Putamen (tissue), 1 donor: ENCODE data around the gene PRKD1.
"Not testable (repeated sequence)": the region's sequence is repeated elsewhere in the genome, so short reads cannot be mapped to it uniquely, and the experiment has no call there.

Experiments
- DNase-seq: peaks from one replicate; pipeline ENCODE4 v3.0.0-alpha.2; 2016; ENCODE audit warnings: low spot score

PRKD1 gene

GRCh38 chr14:29900609-29901350 is 26.9 kb downstream of the PRKD1 start:
- DNase-seq, result no peak

GRCh38 chr14:29898470-29898869 is 29.2 kb downstream of the PRKD1 start:
- no peak for DNase-seq

DNA sequence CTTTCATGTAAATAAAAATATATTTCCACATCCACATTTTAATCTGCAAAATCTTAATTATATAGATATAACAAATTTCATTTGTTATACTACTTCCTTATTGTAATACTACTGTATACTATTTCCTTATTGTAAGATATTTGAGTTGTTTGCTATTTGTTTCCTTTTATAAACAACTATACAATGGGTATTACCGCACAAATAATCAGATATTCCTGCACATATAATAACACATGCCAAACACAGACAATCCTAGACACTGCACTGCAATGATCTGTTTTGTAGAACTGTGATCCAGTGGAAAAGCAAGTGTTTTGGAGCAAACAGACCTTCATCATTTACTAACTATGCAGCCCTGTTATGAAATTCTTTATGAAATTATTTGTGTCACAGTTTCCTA is 30.5 kb downstream of the PRKD1 start:
- DNase-seq, result no peak

- no peak for DNase-seq
Observed at GRCh38 chr14:29896354-29896821, 31.3 kb downstream of the PRKD1 start.

DNA sequence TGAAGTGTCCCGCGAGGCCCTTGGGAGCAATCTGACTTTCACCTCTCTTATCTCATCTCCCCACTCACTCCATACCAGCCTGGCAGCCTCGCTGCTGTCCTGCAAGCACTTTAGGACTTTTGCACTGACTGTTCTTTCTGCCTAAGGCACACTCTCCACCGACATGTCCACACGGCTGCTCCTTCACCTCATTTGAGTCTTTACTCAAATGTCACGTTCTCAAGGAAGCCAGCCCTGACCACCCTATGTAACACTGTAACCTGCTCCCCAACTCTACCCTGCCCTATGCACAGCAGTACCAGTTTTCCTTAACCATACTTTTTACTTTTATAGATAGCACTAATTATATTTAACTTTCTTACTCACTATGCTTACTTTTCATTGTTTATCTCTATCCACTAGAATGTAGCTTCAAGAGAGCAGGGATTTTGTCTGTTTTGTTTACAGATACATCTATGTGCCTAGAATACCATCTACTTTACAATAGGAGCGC is 32.0 kb downstream of the PRKD1 start:
- DNase-seq, result no peak

GRCh38 chr14:29893989-29894388 is 33.7 kb downstream of the PRKD1 start:
- DNase-seq, result peak; percentile 47

DNA sequence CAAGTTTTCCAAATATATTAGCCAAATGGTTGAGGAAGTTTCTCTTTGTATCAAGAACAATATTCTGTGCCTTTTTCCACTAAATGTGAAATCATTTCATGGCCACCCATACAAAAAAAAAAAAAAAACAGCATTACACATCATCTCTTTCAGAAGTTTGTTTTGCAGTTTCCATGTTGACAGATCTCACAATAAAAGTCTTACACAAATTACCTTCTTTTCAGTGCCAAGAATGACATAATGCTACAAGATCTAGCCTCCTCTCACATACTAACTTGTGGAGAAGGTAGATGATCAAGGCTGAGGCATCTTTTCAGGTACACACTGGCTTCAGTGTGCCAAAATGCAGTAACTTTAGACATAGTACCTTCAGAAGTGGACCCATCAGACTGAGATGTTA is 35.3 kb downstream of the PRKD1 start:
- no peak for DNase-seq

GRCh38 chr14:29885988-29886387 is 41.7 kb downstream of the PRKD1 start:
- no peak for DNase-seq

DNA sequence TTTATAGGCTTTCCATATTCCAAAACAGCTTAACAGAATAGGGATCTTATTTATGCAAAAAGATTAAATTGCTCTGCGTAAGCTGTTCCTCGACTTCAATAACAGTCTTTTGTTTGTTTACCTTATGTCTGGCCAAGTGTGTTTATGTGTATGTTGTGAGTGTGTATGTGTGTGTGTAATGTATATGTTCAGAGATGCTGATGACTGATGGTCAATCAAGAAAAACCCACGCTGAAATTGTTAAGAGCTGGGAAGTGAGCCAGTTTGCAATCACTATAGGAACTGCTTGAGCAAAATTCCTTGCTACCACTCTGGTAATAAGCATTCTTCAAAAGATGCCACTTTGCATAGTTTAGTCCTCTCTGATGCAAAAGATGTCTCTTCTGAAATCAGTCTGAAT is 59.6 kb downstream of the PRKD1 start:
- DNase-seq, result no peak

- DNase-seq, result no peak
Observed at GRCh38 chr14:29865299-29865698, 62.3 kb downstream of the PRKD1 start.

GRCh38 chr14:29861996-29862395 is 65.7 kb downstream of the PRKD1 start:
- no peak for DNase-seq

- DNase-seq, result no peak
Observed at GRCh38 chr14:29858299-29858698, 69.3 kb downstream of the PRKD1 start.

GRCh38 chr14:29857551-29857950 is 70.1 kb downstream of the PRKD1 start:
- DNase-seq, result no peak

DNA sequence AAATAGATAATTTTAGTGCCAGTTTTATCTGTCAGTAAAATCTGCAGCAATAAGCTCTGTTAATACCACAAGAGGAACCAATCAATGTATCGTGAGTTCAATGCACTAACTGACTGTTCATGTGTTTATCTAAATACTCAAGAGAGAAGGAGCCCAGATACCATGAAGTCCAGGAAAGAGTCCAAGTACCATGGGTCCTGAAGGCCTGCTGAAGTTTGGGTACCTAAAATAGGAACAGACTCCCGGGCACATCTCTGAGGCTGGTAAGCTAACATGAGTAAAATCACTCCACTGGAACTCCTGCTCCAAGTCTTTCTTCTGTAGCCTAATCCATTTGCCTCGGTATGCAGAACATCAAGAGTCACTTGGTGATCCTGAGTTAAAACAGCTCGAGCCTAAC is 71.1 kb downstream of the PRKD1 start:
- DNase-seq, result no peak

DNA sequence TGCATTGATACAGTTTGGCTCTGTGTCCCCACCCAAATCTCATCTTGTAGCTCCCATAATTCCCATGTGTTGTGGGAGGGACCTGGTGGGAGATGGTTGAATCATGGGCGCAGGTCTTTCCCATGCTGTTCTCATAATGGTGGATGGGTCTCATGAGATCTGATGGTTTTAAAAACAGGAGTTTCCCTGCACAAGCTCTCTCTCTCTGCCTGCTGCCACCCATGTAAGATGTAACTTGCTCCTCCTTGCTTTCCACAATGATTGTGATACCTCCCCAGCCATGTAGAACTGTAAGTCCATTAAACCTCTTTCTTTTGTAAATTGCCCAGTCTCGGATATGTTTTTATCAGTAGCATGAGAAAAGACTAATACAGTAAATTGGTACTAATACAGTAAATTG is 74.0 kb downstream of the PRKD1 start:
- DNase-seq, result not testable (repeated sequence)

GRCh38 chr14:29853272-29853671 is 74.4 kb downstream of the PRKD1 start:
- DNase-seq, result no peak

DNA sequence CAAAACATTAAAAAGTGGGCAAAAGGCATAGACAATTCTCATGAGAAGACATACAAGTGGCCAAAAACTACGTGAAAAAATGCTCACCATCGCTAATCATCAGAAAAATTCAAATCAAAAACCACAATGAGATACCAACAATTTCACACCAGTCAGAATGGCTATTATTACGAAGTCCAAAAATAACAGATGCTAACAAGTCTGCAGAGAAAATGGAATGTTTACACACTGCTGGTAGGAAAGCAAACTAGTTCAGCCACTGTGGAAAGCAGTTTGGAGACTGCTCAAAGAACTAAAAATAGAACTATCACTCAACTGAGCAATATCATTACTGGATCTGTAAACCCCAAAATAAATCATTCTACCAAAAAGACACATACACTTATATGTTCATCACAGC is 76.2 kb downstream of the PRKD1 start:
- no peak for DNase-seq

GRCh38 chr14:29847056-29847380 is 80.6 kb downstream of the PRKD1 start:
- DNase-seq, result no peak

GRCh38 chr14:29846339-29847055 is 81.2 kb downstream of the PRKD1 start:
- no peak for DNase-seq

DNA sequence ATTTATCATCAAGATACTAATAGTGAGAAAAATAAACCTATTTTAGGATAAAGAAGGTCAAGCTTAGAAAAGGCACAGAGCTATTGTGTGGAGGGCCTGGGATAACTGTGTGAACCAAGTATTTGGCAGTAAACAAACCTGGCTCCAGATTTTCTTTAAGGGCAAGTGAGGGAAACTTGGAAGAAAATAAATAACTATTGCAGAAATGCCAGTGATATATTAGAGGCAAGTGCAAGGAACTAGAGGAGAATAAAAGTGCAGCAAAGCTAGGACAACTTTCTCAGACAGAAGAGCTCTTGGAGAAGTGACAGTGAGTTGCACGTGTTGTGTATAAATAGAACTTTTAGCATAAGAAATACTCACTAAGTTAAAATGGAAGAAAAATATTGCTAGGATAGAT is 83.7 kb downstream of the PRKD1 start:
- no peak for DNase-seq

DNA sequence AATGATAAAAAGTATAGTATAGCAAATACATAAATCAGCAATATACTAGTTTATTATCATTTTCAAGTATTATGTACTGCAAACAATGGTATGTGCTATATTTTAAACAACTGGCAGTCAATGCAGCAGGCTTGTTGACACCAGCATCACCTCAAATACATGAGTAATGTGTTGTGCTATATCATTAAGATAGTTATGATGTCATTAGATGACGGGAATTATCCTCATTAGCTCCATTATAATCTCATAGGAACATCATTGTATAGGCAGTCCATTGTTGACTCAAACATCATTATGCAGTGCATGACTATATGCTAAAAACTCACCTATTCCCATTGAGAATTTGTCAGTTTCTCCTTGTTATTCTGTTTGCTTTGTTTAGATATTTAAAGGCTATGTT is 85.4 kb downstream of the PRKD1 start:
- DNase-seq, result no peak

DNA sequence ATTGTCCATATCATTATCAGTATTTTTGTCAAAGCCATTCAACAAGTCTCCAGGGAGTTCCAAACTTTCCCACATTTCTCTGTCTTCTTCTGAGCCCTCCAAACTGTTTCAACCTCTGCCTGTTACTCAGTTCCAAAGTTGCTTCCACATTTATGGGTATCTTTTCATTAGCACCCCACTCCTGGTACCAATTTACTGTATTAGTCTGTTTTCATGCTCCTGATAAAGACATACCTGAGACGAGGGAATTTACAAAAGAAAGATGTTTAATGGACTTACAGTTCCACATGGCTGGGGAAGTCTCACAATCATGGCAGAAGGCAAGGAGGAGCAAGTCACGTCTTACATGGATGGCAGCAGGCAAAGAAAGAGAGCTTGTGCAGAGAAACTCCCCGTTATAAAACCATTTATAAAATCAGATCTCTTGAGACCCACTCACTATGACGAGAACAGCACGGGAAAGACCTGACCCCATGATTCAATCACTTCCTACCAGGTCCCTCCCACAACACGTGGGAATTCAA is 87.2 kb downstream of the PRKD1 start:
- DNase-seq, result not testable (repeated sequence)

GRCh38 chr14:29839691-29840090 is 88.0 kb downstream of the PRKD1 start:
- not testable (repeated sequence) for DNase-seq
